Lower leg skin (tissue), 3 donors: ENCODE results near the gene PDXK.

Experiments used
- CTCF ChIP-seq, 3 donors: fragments of 450-650 bp; IDR thresholded peaks; one replicate each; pipeline ENCODE4 v1.5.1; 2016; ENCODE audit warnings: antibody characterized with exemption in 3 of 3, mild to moderate bottlenecking in 3 of 3, moderate library complexity in 2 of 3
- POLR2A ChIP-seq, 2 donors: fragments of 450-650 bp; IDR thresholded peaks; one replicate each; pipeline ENCODE4 v1.6.1; 2016 to 2017; ENCODE audit warnings: antibody characterized with exemption in 2 of 2, mild to moderate bottlenecking in 1 of 2, moderate library complexity in 1 of 2

DNA sequence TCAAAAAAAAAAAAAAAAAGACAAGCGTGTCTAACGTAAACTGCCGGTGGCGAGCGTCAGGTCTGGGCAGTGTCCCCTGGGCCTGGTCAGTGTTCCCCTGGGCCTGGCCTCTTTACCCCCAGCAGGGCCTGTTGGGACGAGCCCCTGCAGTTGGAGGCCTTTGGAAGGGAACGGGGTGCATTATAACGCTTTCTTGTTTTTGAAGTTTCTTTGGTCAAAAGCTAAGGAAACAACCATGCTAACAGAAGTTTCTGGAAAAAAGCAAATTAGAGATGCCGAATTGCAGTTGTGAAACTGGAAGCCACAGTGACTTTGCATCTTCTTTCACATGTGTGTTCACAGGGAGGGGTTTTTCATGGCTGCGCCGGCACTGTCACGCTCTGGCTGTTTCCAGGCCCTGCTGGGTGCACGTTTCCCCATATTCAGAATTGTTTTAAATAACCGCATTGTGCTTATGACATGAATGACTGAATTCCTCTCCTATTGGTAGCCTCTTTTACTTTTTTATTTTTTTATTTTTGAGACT is 86.4 kb downstream of the PDXK start:
- TF ChIP-seq CTCF (IDR thresholded peaks at IDR 0.05) (no peak), POLR2A (IDR thresholded peaks at IDR 0.05) (no peak)
